Tibial nerve (tissue), 4 donors: ENCODE data around the gene HAGH.

ENCODE experiments used
- EP300 ChIP-seq, 2 donors: sonication (generic); formaldehyde crosslinking; IDR thresholded peaks; one replicate each; pipeline ENCODE4 v1.6.1; 2017; ENCODE audit warnings: antibody characterized with exemption in 2 of 2, mild to moderate bottlenecking in 1 of 2
- POLR2A ChIP-seq, 2 donors: fragments of 450-650 bp; IDR thresholded peaks; one replicate each; pipeline ENCODE4 v1.6.1; 2017; ENCODE audit warnings: antibody characterized with exemption in 2 of 2, mild to moderate bottlenecking in 2 of 2, moderate library complexity in 2 of 2
- TF ChIP-seq, protein P1 (sequence below), 5 experiments: fragments of 200-600 bp in 3 of 5; fragments of 450-650 bp in 2 of 5; sonication (generic) in 3 of 5; IDR thresholded peaks; one replicate each; pipeline ENCODE4 v1.5.1; 2016 to 2019; ENCODE audit warnings: antibody characterized with exemption in 5 of 5, mild to moderate bottlenecking in 3 of 5, moderate library complexity in 2 of 5

DNA sequence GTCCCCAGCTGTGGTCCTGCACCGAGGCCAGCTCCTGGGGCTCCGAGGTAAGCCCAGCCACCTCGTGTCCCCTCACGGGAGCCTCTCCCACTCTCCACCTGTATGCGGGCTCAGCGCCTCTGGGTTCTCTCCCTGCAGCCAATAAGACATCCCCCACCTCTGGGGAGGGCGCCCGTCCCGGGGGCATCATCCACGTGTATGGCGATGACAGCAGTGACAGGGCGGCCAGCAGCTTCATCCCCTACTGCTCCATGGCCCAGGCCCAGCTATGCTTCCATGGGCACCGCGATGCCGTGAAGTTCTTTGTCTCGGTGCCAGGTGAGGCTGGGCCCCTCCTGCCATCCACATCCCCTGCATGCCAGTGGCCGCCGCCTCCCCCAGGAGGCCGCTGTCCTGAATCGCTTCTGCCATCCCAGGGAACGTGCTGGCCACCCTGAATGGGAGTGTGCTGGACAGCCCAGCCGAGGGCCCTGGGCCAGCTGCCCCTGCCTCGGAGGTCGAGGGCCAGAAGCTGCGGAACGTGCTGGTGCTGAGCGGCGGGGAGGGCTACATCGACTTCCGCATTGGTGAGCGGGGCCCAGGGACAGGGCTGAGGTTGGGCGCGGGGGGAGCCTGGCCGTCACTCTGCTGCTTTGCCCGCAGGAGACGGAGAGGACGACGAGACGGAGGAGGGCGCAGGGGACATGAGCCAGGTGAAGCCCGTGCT lies 58.4 kb downstream of the HAGH start:
- TF ChIP-seq EP300 (IDR thresholded peaks at IDR 0.05) (no peak), POLR2A (IDR thresholded peaks at IDR 0.05) (no peak)
- TF ChIP-seq, protein P1, sequence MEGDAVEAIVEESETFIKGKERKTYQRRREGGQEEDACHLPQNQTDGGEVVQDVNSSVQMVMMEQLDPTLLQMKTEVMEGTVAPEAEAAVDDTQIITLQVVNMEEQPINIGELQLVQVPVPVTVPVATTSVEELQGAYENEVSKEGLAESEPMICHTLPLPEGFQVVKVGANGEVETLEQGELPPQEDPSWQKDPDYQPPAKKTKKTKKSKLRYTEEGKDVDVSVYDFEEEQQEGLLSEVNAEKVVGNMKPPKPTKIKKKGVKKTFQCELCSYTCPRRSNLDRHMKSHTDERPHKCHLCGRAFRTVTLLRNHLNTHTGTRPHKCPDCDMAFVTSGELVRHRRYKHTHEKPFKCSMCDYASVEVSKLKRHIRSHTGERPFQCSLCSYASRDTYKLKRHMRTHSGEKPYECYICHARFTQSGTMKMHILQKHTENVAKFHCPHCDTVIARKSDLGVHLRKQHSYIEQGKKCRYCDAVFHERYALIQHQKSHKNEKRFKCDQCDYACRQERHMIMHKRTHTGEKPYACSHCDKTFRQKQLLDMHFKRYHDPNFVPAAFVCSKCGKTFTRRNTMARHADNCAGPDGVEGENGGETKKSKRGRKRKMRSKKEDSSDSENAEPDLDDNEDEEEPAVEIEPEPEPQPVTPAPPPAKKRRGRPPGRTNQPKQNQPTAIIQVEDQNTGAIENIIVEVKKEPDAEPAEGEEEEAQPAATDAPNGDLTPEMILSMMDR (IDR thresholded peaks at IDR 0.05) = no peak
